WI38 (cell line): ENCODE measurements around the gene DPH3.

ENCODE experiments used
- H3K4me3 ChIP-seq: 2 replicates; pipeline ENCODE4 v1.5.1; 2011; ENCODE audit warnings: low read depth, mild to moderate bottlenecking, control low read depth, low read length
- CTCF ChIP-seq: IDR thresholded peaks from 2 replicates; pipeline ENCODE4 v1.5.1; 2012; ENCODE audit warnings: low read depth, mild to moderate bottlenecking, control low read depth, low read length

Gene DPH3

GRCh38 chr3:16231983-16232382, 32.8 kb downstream of the DPH3 start:
- no peak overlapping the region for H3K4me3 ChIP-seq
- TF ChIP-seq CTCF = no peak

GRCh38 chr3:16229681-16230080, 35.1 kb downstream of the DPH3 start:
- H3K4me3 ChIP-seq = no peak overlapping the region
- no peak for TF ChIP-seq CTCF

- no peak for TF ChIP-seq CTCF
Measured at GRCh38 chr3:16227566-16227965, 37.2 kb downstream of the DPH3 start.

GRCh38 chr3:16224325-16224724, 40.4 kb downstream of the DPH3 start:
- TF ChIP-seq CTCF = no peak

More at GRCh38 chr3:16227566-16227965, 37.2 kb downstream of the DPH3 start:
- H3K4me3 ChIP-seq = no peak overlapping the region

GRCh38 chr3:16222547-16222946, 42.2 kb downstream of the DPH3 start:
- H3K4me3 ChIP-seq = no peak overlapping the region
- TF ChIP-seq CTCF = no peak

More at GRCh38 chr3:16224325-16224724, 40.4 kb downstream of the DPH3 start:
- H3K4me3 ChIP-seq = no peak overlapping the region

GRCh38 chr3:16221990-16222389, 42.8 kb downstream of the DPH3 start:
- no peak overlapping the region for H3K4me3 ChIP-seq
- no peak for TF ChIP-seq CTCF

GRCh38 chr3:16219777-16220176, 45.0 kb downstream of the DPH3 start:
- H3K4me3 ChIP-seq = no peak overlapping the region
- TF ChIP-seq CTCF = no peak
